ENCODE results near the gene ZBTB49. TPM values are rescaled to one million over a fixed set of nuclear protein-coding genes. Genes with fewer than 3 reads are reported as not detected.
A peak's percentile ranks its signal among the peaks of the same experiment; 100 is the strongest.
"Not testable (repeated sequence)": the region's sequence is repeated elsewhere in the genome, so short reads cannot be mapped to it uniquely, and the experiment has no call there.

The ZBTB49 gene
- total RNA-seq, 1 donor from 2014 or later, result 4.2 TPM

GRCh38 chr4:4325321-4325720, 35.3 kb downstream of the ZBTB49 start:
- ATAC-seq, result no peak

- no peak for ATAC-seq
These were observed 36.1 kb downstream of the ZBTB49 start for GRCh38 chr4:4326166-4326565.

- no peak for ATAC-seq
These were observed 37.6 kb downstream of the ZBTB49 start for GRCh38 chr4:4327652-4328121.

GRCh38 chr4:4328206-4328605, 38.2 kb downstream of the ZBTB49 start:
- no peak for ATAC-seq

GRCh38 chr4:4328840-4329239, 38.8 kb downstream of the ZBTB49 start:
- ATAC-seq, result no peak

GRCh38 chr4:4329496-4329895, 39.4 kb downstream of the ZBTB49 start:
- no peak for ATAC-seq

- no peak for ATAC-seq
These were observed 40.7 kb downstream of the ZBTB49 start for GRCh38 chr4:4330794-4331193.

GRCh38 chr4:4332529-4332928, 42.5 kb downstream of the ZBTB49 start:
- ATAC-seq, result no peak

GRCh38 chr4:4333265-4333706, 43.2 kb downstream of the ZBTB49 start:
- peak; percentile 45 for ATAC-seq

GRCh38 chr4:4334798-4335520, 44.9 kb downstream of the ZBTB49 start:
- ATAC-seq, result peak; percentile 59

GRCh38 chr4:4338210-4339001, 48.4 kb downstream of the ZBTB49 start:
- no peak for ATAC-seq

GRCh38 chr4:4339504-4340085, 49.5 kb downstream of the ZBTB49 start:
- no peak for ATAC-seq

- no peak for ATAC-seq
These were observed 52.0 kb downstream of the ZBTB49 start for GRCh38 chr4:4341861-4342650.

GRCh38 chr4:4343038-4343437, 53.0 kb downstream of the ZBTB49 start:
- ATAC-seq, result no peak

- no peak for ATAC-seq
These were observed 55.0 kb downstream of the ZBTB49 start for GRCh38 chr4:4344915-4345527.

- ATAC-seq, result no peak
These were observed 57.5 kb downstream of the ZBTB49 start for GRCh38 chr4:4347585-4347984.

- ATAC-seq, result not testable (repeated sequence)
These were observed 58.5 kb downstream of the ZBTB49 start for GRCh38 chr4:4348585-4348984.

- ATAC-seq, result no peak
These were observed 59.8 kb downstream of the ZBTB49 start for GRCh38 chr4:4349867-4350266.

GRCh38 chr4:4350909-4351308, 60.9 kb downstream of the ZBTB49 start:
- ATAC-seq, result no peak

GRCh38 chr4:4355302-4355701, 65.3 kb downstream of the ZBTB49 start:
- no peak for ATAC-seq

- no peak for ATAC-seq
These were observed 66.3 kb downstream of the ZBTB49 start for GRCh38 chr4:4356106-4357041.
